LoVo (cell line): ENCODE results near the gene PLPP7.

Experiments used
- DNase-seq: peaks from one replicate; pipeline ENCODE4 v3.0.0-alpha.2; 2016; ENCODE audit warnings: low spot score

Gene PLPP7

GRCh38 chr9:131281119-131281965 lies 8.2 kb upstream of the PLPP7 start:
- DNase-seq = no peak

DNA sequence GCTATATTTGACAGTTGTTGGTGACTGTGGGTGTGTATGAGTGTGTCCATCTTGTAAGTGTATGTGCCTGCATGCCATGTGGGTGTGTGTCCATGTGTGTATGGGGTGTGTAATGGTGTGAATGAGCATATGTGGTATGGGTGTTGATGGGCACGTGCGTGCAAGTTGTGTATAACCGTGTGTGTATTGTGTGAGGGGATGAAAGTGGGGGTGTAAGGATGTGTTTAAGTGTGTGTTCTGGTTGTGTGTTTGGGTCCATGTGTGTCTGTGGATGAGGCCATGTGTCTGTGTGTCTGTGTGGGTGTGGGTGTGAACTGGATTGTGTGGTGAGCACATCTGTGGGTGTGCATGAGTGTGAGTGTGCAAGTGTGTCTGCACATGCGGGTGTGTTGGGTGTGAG lies 7.3 kb upstream of the PLPP7 start:
- DNase-seq = no peak

DNA sequence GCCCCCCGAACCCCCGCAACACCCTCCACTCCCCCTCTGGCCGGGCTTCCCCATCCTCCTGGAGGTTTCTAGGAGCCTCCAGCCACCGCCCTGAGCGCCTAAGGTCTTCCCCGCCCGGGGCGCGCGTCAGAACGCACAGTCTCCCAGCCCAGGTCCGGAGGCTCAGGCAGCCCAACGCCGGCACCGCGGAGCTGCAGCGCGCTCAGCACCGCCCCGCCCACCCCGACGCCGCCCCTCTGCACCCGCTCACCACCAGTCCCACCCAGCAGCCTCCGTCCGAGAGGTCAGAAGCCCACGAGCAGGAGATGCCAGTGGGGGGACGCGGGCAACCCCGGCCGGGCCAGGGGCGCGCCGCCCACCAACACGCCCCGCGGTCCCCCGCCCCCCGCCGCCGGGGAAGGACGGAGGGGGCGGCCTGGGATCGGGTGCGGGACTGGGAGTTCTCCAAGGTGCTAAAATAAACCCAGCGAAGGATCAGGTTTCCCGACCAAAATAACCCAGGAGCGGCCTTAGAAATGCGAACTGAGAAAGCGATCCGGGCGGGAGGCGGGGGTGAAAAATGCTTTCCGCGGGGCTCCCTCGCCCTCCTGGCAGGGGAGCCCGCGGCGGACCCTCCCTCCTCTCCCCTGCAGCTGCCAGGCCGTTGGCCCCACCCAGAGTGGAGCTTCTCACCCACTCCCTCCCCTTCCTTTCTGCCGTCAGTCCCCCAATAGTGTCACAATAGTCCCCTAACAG lies 6.7 kb upstream of the PLPP7 start:
- DNase-seq = no peak

GRCh38 chr9:131284856-131285255 lies 4.7 kb upstream of the PLPP7 start:
- DNase-seq = no peak

- DNase-seq = no peak
Observed at GRCh38 chr9:131287359-131287758, 2.2 kb upstream of the PLPP7 start.

DNA sequence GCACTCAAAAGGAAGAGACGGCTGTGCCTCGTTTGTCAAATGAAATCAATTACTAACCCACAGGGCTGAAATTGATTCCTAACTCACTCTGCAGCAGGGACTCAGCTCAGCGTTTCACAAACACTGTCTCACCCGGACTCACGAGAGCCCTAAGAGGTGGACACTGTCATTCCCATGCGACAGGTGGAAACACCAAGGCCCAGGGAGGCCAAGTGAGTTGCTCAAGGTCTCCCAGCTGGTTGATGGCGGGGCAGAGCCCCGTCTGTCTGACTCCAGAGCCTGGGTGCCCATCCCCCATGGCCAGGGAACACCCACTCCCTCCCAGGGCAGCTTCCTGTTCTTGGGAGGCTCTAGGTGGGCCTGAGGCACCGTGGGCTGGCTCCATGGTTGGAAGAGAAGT lies 1.3 kb upstream of the PLPP7 start:
- DNase-seq = no peak

DNA sequence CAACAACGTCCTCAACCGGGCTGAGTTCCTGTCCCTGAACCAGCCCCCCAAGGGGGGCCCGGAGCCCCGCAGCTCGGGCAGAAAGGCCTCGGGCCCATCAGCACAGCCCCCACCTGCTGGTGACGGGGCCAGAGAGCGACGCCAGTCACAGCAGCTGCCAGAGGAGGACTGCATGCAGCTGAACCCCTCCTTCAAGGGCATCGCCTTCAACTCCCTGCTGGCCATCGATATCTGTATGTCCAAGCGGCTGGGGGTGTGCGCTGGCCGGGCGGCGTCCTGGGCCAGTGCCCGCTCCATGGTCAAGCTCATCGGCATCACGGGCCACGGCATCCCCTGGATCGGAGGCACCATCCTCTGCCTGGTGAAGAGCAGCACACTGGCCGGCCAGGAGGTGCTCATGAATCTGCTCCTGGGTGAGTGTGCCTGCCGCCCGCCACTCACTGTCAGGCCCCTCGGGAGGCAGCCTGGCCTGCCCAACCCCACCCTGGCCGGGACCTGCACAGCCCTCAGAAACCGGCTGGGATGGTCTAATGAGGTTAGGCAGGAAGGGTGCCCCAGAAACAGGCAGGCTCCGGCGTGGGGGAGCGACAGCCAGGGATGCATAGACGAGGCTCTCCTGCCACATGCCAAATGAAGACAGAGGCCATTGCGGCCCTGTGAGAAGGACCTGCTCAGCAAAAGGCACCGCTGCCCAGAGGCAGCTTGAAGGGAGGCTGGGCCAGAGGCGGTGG lies 678 bp downstream of the PLPP7 start:
- no peak for DNase-seq

DNA sequence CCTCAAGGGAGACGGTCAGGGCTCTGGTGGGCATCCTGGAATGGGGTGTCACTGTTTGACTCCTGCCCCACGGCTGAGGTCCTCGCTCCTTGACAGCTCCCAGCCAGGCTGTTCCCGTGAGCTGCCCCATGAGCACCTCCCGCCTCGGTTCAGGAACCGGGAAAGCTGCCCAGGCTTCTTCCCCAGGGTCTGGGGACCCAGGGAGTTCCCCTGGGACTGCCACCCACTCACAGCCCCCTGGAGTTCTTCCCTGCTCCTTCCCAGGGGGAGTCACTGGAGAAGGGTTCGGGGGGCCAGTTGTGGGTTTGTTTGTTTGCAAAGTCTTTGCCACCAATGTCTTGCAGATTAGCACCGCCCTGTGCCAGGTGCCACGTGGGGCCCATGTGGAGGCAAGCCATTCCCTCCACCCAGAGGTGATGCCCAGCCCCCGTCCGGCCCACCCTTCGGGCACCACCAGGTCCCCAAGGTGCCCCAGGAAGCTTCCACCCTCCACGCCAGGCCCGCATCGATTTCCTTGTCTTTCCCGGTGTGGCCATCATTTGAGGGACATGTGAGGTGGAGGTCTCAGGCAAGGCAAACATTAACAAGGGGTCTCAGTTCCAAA lies 1.3 kb downstream of the PLPP7 start:
- DNase-seq = no peak

DNA sequence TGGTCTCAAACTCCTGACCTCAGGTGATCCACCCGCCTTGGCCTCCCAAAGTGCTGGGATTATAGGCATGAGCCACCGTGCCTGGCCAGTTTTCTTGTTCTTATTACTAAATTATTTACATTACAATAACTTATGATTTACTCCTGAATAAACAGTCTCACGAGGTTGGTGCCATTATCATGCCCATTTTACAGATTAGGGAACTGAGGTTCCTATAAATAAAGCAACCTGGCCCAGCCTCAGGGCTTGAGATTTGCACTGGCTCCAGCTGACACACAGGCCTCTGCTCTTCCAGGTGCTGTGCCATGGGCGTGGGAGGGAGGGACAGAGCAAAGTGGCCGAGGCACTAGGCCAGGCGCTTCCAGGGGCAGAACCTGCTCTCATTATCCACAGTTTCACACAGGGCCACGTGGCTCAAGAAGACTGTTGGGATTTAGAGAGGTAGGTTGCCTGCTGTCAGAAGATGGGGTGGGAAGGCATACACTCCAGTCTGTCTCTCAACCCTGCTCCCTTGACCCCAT lies 2.3 kb downstream of the PLPP7 start:
- DNase-seq = no peak

DNA sequence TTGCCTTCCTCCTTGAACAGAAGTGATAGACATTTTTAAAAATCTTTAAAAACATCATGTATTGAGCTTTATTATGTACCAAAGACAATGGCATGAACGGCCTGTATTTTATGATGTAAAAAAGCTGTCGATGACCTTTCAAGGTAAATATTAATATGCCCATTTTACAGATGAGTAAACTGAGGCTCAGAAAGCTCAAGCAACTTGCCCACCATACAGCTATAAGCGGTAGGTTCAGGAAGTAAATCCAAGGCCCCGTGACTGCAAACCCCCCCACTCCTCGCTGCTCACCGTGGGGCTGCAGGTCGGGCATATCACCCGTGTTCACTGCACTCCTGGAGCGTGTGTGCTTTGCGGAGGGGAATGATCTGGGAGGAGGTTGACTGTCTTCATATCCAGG lies 3.4 kb downstream of the PLPP7 start:
- DNase-seq = no peak

- no peak for DNase-seq
Observed at GRCh38 chr9:131296460-131296859, 6.9 kb downstream of the PLPP7 start.

DNA sequence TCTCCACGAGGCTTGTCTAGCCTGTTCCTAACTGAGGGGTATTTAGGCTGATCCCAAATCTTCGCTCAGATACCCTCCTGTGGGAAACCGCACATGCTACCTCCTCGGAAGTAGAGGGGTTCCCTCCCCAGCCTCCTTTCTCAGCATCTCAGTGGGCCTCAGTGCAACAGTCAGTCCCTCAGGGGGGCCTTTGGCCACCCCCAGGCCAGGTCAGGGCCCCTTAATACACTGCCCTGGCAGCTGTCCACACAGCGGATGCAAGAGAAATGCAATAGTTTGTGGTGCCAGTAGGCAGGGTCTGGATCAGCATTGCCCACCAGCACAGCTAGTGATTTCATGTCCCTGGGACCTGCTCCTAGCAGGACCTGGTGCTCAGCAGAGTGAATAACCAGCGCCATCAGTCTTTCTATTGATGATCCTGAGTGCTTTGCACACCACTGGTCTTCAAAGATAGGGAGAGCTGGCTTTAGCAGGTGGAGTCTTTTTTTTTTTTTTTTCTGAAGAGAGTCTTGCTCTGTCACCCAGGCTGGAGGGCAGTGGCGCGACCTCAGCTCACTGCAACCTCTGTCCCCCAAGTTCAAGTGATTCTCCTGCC lies 7.5 kb downstream of the PLPP7 start:
- DNase-seq = no peak

DNA sequence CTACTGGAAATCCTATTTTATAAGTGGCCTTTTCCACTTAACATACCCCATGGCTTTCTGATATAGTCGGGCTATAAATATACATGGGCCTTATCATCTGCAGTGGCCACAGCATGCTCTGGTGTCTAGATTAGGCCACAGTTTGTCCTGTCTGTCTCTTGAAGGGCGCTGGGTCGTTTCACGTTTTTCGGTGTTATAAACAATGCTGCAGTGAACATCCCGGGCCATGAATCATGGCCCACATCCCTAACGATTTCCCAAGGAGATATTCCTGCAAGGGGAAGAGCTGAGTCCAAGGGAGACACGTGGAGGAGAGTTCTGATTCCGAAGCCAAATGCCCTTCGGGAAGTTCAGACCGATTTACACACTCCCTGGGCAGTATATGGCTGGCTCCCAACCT lies 8.4 kb downstream of the PLPP7 start:
- DNase-seq = no peak

DNA sequence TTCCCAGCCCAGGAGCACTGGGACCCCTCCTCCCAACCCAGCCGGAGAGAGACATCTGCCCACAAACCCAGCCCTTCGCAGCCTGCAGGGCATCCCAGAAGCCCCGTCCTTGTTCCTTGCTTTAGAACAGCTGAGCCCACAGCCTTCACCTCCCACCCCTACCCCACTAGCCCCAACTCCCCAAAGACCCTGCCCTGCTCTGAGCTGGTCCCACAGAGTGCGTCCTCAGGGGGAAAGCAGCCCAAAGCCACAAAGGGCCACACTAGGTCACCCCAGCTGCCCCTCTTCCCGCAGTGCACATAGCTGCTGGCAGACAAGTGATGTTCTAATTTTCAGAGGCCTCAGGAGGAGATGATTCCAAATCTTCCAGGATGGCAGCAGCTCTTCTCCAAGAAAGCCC lies 8.8 kb downstream of the PLPP7 start:
- no peak for DNase-seq

GRCh38 chr9:131298816-131299215 lies 9.3 kb downstream of the PLPP7 start:
- DNase-seq = no peak

GRCh38 chr9:131299346-131299960 lies 9.9 kb downstream of the PLPP7 start:
- no peak for DNase-seq

DNA sequence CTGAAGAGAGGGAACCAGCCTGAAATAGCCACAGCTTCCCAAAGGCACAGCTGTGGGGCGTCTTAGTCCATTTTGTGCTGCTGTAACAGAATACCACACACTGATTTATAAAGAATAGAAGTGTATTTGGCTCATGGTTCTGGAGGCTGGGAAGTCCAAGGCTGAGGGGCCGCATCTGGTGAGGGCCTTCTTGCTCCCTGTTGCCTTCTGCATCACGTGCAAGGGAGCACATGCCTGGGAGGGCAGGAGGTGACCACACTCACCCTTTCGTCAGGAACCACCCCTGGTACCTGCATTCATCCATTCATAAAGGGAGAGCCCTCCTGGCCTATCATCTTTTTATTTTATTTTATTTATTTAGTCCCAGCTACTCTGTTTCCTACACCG lies 10.4 kb downstream of the PLPP7 start:
- no peak for DNase-seq

DNA sequence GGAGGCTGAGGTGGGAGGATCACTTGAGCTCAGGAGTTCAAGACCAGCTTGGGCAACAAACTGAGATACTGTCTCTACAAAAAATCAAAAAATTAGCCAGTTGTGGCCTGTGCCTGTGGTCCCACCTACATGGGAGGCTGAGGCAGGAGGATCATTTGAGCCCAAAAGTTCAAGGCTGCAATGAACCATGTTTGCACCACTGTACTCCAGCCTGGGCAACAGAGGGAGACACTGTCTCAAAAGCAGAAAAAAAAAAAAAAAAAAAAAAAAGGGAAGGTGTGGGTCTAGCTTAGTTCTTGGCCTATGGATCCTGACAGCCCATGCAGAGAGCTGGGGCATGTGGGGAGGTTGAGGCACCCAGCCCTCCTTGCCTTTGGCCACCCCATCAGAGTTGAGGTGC lies 10.9 kb downstream of the PLPP7 start:
- DNase-seq = no peak

DNA sequence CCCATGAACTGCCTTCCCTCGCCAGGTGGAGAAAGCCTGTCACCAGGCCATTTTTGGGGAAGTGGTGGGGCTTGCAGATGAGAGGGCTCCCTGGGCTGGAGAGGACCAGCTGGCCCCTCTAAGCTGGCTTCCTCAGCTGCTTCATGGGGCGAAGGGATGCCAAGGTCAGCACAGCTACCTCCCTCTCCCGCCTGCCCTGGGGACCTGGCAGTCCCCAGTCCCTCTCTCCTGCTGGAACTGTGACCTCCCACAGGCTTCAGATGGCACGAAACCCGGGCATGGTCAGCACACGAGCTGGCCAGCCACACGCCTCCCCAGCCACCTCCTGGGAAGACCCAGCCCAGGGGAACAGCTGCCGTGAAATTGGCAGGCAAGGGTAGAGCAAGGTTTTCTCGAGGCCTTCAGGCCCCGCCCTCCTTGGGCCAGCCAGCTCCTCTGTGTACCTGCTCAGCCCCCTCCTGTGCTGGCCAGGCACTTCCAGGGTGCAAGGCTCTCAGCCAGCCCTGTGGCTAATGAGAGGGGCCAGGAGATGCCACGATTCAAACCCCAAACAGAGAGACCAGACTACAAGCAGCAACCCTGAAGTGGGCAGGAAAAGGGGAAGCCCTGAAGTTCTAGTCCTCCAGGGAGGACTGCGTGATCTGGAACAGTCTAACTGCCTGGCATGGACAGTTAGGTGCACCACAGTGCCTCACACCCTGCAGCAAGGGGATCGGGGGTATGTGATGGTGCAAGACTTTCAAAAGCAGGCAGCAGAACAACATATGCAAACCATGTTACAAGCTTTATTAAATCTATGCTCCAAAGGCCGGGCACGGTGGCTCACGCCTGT lies 12.9 kb downstream of the PLPP7 start:
- no peak for DNase-seq
